Measurements from ENCODE around the gene BAX.

BAX gene

DNA sequence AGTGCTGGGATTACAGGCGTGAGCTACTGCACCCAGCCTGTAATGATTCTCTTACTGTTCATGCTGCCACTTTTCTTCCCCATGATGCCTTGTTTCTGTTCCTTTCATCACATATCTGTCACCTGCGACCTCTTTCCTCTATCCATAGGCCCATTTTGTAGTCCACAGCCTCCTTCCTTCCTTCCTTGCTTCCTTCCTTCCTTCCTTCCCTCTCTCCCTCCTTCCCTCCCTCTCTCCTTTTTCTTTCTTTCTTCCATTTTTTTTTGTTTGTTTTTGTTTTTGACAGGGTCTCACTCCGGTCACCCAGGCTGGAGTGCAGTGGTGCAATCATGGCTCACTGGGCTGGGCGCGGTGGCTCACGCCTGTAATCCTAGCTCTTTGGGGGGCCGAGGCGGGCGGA lies 34.2 kb downstream of the BAX start:
- no peak for DNase-seq

DNA sequence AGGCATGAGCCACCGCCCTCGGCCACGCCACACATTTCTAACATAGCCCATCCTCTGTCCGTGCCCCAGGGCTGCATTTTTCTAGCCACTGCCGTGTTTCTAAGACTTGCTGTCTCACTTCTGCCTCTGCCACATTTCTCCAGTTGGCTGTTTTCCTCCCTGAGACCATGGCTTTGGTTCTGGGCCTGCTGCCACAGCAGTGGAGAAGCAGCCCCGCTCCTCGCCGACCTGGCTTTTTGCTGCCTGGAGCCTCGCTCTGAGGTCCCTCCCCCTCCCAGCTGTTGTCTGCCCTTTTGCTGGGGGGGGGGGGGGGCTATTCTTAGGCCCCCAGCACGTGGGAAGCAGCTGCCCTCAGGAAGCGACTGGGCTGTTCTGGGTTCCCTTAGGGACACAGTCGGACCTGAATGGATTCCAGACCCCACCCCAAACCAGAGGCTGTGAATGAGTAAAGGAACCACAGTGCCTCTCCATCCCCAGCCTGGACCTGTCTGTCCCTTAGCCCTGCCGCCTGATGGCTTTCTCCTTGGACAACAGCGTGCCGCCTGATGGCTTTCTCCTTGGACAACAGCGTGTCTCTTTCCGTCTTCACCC lies 35.1 kb downstream of the BAX start:
- DNase-seq: no peak

DNA sequence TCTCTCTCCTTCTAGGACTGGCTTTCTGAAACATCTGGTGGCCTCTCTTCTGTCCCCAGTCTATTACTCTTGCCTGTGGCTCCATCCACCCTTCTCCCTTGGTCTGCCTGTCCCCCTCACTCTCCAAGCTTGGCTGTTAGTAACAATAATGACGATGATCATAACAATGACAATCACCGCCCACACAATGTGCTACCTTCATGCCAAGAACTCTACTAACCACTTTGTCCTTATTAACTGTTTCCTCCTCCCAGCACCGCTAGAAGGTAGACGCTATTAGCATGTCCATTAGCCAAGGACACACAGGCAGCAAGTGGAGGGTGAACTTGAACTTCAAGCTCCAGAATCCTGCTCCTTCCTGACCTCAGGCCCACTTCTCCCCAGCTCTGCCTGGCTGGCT lies 35.7 kb downstream of the BAX start:
- DNase-seq: no peak

DNA sequence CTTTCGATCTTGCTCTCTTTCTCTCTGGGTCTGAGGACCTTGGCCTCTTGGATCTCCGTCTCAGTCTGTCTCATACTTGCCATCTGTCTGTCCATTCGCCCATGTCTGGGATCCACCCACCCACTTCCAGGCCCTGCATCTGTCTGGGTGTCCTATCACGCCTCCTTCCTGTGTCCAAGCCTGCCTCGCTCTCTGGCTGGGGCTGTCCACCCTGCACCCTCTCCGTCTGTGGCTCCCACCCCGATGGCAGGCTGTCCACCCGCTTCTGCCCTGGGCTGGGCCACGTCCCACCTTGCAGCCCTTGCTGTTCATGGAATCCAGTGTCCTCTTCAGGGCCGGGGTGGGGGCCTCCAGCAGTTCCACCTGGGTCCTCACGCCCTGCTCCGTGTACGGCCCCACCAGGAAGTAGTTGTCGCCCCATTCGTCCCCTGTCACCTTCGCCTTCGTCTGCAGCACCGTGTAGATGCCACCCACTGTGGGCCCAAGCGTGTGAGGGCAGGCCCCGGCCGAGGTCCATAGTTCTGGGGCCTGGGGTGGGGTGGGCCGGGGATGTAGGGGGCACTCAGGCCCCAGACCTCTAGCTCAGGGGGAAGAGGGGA lies 36.4 kb downstream of the BAX start:
- DNase-seq: no peak

DNA sequence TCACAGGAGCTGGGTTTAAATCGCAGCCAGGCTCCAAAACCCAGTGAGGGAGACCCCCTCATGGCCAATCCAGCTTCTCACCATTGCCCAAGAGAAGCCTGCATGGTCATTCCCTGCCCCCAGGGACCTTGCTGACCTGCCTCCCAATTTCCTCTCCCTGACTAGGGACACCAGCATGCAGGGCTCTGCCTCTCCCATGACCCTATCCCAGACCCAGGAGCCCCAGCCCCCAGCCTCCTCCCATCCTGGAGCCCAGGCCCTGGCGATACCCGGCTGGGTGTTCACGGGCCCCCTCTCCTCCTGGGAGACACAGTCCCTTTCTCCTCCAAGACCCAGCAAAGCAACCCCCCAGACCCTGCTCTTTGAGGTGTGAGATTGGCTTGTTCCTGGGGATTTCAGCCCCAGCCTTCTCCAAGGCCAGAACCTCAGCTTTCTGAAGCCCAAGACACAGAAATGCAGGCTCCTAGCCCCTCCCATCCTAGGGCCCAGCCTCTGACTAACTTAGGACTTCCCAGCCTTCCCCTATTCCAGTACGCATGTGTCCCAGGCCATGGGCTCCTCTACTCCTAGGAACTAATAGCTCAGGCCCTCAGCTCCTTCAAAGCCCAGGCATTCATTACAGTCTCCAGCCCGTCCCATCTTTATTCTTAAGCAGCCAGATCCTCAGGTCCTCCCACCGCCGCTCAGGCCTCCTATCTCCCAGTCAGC lies 37.4 kb downstream of the BAX start:
- no peak for DNase-seq

DNA sequence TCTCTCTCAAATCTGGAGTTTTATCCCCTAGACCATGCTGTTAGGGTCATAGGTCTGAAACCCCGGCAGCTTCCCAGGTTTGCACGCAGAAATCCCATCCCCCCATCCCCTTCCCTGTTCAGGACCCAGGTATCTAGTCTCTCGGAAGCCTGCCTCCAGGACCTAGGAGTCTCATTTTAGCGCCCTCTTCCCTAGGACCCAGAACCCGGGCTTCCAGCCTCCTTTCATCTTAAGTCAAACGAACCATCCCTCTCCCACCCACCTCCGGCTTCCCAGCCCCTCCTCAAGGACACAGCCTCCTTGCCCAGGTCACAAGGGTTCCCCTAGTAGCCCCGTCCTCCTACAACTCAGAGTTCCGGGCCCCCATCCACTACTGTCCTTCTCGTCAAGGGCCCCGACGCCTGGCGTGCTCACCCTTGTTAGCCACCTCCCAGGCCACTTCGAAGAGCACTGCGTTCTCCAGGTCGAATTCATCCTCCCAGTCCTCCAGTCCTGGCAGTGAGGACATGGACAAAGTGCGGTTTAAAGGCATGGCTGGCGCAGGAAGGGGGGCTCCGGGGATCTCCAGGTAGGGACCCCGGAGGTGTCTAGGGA lies 38.0 kb downstream of the BAX start:
- DNase-seq: no peak

DNA sequence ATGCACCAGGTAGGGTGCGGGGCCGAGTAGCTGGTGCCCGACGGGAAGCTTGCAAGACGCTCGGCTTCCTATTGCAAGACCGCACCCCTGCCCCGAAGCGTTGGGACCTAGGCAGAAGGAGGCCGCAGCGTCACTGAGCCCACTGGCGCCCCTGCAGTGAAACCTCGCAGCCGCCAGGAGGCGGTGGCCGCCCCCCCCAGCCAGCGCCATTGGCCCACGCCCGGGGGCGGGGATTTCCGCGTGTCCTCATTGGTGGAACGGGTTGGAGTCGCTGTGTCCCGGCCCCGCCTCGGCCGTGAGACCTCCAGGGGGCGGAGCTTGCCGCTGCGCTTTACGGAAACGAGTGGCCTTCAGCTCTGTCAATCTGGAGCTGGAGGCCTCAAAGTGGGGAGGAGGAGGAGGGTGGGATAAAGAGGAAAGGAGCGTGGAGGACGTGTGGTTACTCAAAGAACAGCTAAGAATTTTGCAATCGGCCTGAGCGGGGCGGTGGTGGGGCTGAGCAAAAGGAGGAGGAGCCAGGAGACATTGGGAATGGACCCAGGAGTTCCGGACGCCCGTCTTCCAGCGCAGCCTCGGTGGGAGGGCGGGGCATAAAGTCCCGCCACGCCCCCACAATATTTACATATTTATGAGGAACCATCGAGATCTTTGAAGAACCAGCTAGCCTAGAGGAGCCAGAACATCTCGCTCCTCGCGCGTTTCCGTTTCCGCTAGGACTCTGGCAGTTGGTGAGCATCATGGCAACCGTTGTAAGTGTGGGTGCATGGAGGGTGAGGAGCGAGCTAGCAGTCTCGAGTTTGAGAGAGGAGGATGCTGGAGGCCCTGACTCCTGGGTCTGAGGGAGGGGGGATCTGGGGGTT lies 38.7 kb downstream of the BAX start, which contains the start of the genes GYS1 and RUVBL2:
Gene GYS1 (minus strand): TSS at position 135 of the 860 bp plus-strand sequence. CDS start 197 bp downstream, outside the sequence.
Gene RUVBL2 (plus strand): TSS at position 713 of the 860 bp plus-strand sequence. CDS start 25 bp downstream, at position 738.
- peak; percentile 100 for DNase-seq

DNA sequence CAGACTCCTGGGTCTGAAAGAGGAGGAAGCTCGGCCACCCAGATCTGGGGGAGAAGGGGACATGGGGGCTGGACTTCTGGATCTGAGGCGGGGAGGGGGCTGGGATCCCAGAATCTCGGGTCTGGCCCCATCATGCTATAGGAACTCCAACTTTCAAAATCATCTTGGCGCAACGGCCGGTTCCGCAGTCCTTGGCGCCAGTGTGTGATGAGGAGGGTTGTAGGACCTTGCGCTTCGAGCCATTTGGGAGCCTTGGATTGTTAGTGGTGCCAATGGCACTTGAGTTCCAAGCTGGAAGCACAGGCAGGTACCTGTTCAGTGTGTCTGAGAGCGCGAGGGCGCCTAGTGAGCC lies 39.3 kb downstream of the BAX start:
- DNase-seq: no peak

DNA sequence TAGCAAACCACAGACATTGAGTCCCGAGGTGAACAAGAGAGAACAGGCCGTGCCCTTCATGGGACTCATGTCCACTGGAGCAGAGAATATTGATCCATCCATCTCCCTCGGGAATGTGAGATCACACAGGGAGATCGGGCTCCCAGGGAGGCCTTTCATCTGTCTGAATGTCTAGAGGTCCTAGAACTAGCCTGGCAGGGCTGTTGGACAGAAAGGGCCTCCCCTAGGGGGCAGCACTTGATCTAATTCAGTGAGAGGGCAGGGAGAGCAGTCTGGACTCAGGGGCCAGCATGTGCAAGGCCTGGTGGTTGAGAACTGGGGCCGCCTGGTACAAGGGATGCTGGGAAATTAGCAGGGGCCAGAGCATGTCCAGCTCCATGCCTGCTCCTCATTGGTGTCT lies 43.3 kb downstream of the BAX start:
- DNase-seq: peak; percentile 76

DNA sequence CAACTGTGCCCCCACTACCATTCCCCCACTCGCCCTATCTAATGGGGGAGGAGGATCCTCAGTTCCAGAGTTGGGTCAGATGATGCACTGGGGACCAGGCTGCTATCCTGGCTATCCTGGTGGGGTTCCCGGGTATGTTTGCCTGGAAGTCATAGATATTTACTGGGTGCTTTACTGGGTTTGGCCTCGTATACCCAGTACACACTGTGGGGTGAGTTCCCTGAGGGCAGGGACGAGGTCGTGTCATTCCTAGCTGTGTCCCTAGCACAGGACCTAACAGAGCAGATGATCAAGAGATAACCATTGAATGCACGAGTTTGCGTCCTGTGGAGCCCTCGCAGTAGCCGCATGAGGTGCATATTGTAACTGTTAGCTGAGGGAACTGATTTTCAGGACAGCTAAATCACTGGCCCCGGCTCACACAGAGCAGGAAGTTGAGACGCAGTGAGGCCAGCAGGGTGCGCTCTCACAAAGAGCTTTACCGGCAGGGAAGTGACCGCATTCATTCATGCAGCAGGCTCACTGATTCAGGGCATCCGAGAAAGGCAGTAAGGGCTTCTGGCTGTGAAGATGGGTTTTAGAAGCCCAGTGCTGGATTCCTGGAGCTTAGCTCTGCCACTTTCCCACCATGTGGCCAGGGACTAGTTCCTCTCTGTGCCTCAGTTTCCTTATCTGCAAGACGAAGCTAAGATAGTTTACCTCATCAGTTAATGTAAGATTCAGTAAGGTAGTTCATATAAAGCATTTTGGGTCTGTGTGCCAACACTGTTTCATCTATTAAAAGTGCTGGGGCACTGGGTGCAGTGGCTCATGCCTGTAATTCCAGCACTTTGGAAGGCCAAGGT lies 45.0 kb downstream of the BAX start:
- peak; percentile 77 for DNase-seq

DNA sequence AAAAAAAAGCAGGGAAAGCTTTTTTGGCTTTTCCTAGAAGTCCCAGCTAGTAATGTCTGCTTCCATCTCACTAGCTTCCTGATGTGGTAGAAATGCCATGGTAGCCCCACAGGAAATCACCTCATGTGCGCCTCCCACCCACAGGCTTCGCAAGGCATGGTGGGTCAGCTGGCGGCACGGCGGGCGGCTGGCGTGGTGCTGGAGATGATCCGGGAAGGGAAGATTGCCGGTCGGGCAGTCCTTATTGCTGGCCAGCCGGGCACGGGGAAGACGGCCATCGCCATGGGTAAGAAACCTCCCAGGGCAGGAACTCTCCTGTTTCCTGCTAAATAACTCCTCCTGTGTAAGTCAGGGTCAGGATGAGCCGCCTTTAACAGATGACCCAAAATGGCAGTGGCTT lies 49.5 kb downstream of the BAX start:
- DNase-seq: no peak

DNA sequence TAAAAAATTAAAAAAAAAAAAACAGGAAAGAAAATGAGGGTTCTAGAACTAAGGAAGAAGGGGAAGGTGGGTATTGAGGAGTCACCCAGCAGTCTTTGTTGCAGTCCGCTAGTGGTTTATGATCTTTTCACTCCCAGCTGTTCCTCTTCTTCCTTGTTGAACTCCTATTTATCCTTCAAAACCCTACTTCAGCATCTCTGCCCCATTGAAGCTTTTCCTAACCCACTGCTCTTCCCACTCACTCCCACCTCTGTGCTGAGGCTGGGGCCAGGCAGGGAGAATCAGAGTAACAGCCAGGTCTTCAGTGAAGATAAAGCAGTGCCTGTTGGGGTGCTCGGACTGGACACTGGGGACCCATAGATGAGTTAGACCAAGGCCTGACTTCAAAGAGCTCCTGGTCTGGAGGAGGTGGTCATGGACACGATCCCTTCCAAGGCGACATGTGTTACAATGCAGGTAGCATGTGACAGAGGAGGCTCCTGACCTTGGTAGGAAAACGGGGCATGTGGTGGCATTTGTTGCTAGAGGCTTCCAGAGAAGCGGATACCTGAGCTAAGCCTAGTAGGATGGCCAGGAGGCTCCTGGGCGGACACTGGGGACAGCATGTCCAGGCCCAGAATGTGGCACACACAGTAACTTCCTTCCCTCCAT lies 50.4 kb downstream of the BAX start:
- DNase-seq: no peak

DNA sequence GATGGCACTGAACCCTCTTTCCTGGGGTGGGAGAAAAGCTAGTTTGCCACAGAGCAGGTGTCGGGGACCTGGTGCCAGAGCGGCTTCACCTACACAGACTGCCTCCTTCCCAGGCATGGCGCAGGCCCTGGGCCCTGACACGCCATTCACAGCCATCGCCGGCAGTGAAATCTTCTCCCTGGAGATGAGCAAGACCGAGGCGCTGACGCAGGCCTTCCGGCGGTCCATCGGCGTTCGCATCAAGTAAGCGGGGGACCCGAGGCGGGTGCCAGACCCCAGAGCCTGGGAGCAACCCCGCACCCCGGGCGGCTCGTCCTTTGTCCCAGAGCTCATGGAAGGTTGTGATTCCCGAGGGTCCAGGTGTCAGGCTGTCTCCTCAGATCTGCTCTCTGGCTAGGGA lies 52.2 kb downstream of the BAX start:
- DNase-seq: no peak

DNA sequence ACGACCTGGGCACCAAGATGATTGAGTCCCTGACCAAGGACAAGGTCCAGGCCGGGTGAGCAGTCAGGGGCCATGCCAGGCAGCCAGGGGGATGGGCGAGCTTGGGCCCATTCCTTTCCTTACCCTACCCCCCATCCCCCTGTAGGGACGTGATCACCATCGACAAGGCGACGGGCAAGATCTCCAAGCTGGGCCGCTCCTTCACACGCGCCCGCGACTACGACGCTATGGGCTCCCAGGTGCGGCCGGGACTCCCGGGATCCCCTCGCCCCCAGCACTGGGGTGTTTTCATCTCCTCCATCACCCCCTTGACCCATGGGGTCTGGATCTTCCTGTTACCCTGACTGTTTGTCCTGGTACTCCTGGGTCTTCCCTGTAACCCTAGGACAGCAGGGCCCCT lies 55.2 kb downstream of the BAX start:
- no peak for DNase-seq

DNA sequence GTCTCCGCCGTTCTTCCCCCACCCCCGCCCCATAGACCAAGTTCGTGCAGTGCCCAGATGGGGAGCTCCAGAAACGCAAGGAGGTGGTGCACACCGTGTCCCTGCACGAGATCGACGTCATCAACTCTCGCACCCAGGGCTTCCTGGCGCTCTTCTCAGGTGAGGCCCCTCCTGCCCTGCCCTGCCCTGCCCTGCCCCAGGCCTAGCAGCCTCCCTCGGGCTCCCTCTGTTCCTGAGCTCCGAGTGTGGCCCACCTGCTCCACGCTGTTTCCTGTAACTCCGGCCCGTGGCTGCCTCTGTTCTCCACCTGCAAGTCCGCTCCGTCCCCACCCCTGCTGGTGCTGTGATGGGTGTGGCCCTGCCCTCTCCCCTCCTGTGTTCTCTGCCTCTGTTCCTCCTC lies 55.8 kb downstream of the BAX start:
- DNase-seq: no peak

DNA sequence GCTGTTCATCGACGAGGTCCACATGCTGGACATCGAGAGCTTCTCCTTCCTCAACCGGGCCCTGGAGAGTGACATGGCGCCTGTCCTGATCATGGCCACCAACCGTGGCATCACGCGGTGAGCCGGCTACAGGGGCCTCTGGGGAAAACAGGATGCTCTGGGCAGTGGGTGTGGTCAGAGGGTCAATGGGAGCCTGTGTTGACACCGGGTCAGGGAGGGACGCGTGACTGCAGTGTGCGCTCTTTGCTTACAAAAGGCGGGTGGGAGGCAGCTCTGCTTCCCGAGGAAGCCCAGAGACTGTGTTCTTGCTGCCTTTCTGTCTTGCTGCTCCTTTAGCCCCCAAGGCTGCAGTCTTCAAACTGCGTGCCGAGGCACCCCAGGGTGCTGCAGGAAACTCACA lies 56.5 kb downstream of the BAX start:
- no peak for DNase-seq
